OCI-LY3 (cell line): ENCODE data around the gene BCOR.

Experiments
- H2AFZ ChIP-seq: fragments of 200-600, 300-600 bp; shearing (Covaris generic); 2 replicates; pipeline ENCODE4 v1.6.0; 2014; ENCODE audit warnings: antibody characterized with exemption, low read depth, low read length
- H3K27ac ChIP-seq: fragments of 200-600, 300-600 bp; sonication (generic); 2 replicates; pipeline ENCODE4 v1.5.1; 2014; ENCODE audit warnings: mild to moderate bottlenecking, low read length, moderate library complexity, mixed read lengths
- H3K27me3 ChIP-seq: fragments of 200-600, 300-600 bp; sonication (generic); 2 replicates; pipeline ENCODE4 v1.6.1; 2014; ENCODE audit warnings: low read depth, low read length, mixed read lengths
- H3K36me3 ChIP-seq: fragments of 200-600, 300-600 bp; sonication (generic); replicated peaks from 2 replicates; pipeline ENCODE3; 2014; ENCODE audit warnings: low read depth, low read length, mixed read lengths
- H3K4me1 ChIP-seq: fragments of 300-600, 200-600 bp; sonication (generic); 2 replicates; pipeline ENCODE4 v1.6.1; 2014; ENCODE audit warnings: low read length, mixed read lengths
- H3K4me2 ChIP-seq: fragments of 200-600, 300-600 bp; sonication (generic); 2 replicates; pipeline ENCODE4 v1.6.1; 2014; ENCODE audit warnings: low read length, mixed read lengths
- H3K4me3 ChIP-seq: fragments of 300-600, 200-600 bp; sonication (generic); 2 replicates; pipeline ENCODE4 v1.5.1; 2014; ENCODE audit warnings: antibody characterized with exemption, mild to moderate bottlenecking, low read length, moderate library complexity
- H3K79me2 ChIP-seq: fragments of 300-600, 200-600 bp; shearing (Covaris generic); 2 replicates; pipeline ENCODE4 v1.6.1; 2014; ENCODE audit warnings: mild to moderate bottlenecking, low read length, mixed read lengths
- H3K9ac ChIP-seq: fragments of 300-600, 200-600 bp; shearing (Covaris generic); 2 replicates; pipeline ENCODE4 v1.6.0; 2014; ENCODE audit warnings: mild to moderate bottlenecking, low read length, moderate library complexity
- H3K9me3 ChIP-seq: fragments of 200-600, 300-600 bp; shearing (Covaris generic); 2 replicates; pipeline ENCODE4 v1.6.1; 2014; ENCODE audit warnings: low read length, mixed read lengths; ENCODE audit not compliant: insufficient read depth
- H4K20me1 ChIP-seq: fragments of 200-600, 300-600 bp; sonication (generic); 2 replicates; pipeline ENCODE4 v1.6.1; 2016; ENCODE audit warnings: low read length, mixed read lengths; ENCODE audit not compliant: insufficient read depth
- EZH2phosphoT487 ChIP-seq: fragments of 200-600 bp; shearing (Covaris generic); IDR thresholded peaks from 2 replicates; pipeline ENCODE4 v1.6.1; 2018; ENCODE audit warnings: antibody characterized with exemption, mixed run types, low read depth
- TF ChIP-seq, protein P1 (sequence below): fragments of 200-600, 300-600 bp; sonication (generic); IDR thresholded peaks from 2 replicates; pipeline ENCODE4 v1.5.1; 2014; ENCODE audit warnings: antibody characterized with exemption, low read length, low read depth

Gene BCOR

DNA sequence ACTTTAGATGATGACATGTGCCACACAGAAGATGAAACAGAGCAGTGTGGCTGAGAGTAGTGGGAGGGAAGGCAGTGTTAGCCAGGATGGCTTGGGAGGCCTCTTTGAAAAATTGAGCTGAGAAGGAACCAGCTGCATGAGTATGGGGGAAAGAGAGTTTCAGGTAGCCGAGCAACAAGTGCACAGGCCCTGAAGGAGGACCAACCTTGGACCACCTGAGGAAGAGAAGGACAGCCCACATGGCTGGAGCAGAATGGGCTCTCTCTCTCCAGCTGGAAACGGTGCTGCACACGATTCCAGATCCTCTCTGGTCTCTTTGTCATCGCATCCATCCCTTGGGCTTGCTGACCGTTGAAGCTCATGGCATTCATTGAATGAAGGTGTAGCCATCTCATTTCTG is 23.9 kb upstream of the BCOR start:
- Histone ChIP-seq H2AFZ (no peak overlapping the region), H4K20me1 (no peaks in the 10 kb centered on the region), H3K9ac (no peak overlapping the region), H3K4me1 (no peaks in the 10 kb centered on the region), H3K4me2 (no peak overlapping the region), H3K27ac (no peak overlapping the region), H3K4me3 (no peak overlapping the region), H3K36me3 (no peaks in the 10 kb centered on the region), H3K9me3 (no peaks in the 10 kb centered on the region), H3K27me3 (no peaks in the 10 kb centered on the region), H3K79me2 (no peaks in the 10 kb centered on the region)
- TF ChIP-seq EZH2phosphoT487 = no peak
- TF ChIP-seq, protein P1, sequence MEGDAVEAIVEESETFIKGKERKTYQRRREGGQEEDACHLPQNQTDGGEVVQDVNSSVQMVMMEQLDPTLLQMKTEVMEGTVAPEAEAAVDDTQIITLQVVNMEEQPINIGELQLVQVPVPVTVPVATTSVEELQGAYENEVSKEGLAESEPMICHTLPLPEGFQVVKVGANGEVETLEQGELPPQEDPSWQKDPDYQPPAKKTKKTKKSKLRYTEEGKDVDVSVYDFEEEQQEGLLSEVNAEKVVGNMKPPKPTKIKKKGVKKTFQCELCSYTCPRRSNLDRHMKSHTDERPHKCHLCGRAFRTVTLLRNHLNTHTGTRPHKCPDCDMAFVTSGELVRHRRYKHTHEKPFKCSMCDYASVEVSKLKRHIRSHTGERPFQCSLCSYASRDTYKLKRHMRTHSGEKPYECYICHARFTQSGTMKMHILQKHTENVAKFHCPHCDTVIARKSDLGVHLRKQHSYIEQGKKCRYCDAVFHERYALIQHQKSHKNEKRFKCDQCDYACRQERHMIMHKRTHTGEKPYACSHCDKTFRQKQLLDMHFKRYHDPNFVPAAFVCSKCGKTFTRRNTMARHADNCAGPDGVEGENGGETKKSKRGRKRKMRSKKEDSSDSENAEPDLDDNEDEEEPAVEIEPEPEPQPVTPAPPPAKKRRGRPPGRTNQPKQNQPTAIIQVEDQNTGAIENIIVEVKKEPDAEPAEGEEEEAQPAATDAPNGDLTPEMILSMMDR = no peak

DNA sequence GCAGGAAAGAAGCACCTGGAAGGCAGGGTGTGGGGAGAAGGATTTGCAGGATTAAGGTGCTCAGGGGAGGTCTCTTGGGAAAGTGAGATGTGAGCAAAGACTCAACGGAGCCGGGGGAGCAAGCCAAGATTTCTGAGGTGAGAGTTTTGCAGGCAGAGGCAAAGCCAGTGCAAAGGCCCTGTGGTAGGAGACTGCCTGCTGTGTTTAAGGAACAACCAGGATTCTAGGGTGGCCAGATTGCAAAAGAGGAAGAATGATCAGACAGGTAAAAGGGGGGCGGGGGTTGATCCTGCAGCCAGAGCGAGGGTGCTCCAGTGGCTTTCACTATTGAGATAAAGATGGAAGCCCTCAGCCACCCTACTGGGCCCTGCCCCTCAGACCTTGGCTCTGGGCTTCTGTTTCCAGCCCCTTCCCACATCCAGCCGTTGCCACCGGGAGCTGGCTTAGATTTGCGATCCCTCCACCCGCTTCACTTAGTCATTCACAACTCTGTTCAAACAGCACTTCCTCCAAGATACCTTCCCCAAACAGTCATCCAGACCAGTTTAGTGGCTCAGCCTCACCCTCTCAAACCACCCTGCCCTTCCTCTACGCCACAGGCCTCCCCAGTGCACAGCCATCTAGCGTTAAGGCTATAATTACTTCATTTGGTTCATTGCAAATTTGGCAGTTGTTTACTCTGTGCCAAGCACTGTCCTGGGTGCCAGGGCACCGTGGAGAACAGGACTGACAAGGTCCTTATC is 23.3 kb upstream of the BCOR start:
- no peak for TF ChIP-seq EZH2phosphoT487
- TF ChIP-seq, protein P1 = no peak
- no peaks in the 10 kb centered on the region for H3K79me2 ChIP-seq
- no peaks in the 10 kb centered on the region for H3K4me1 ChIP-seq
- H3K4me2 ChIP-seq = no peak overlapping the region
- no peaks in the 10 kb centered on the region for H3K36me3 ChIP-seq
- no peaks in the 10 kb centered on the region for H4K20me1 ChIP-seq
- H3K27me3 ChIP-seq = no peaks in the 10 kb centered on the region
- no peak overlapping the region for H3K4me3 ChIP-seq
- H3K27ac ChIP-seq = no peak overlapping the region
- H3K9me3 ChIP-seq = no peaks in the 10 kb centered on the region
- H2AFZ ChIP-seq = no peak overlapping the region
- no peak overlapping the region for H3K9ac ChIP-seq

DNA sequence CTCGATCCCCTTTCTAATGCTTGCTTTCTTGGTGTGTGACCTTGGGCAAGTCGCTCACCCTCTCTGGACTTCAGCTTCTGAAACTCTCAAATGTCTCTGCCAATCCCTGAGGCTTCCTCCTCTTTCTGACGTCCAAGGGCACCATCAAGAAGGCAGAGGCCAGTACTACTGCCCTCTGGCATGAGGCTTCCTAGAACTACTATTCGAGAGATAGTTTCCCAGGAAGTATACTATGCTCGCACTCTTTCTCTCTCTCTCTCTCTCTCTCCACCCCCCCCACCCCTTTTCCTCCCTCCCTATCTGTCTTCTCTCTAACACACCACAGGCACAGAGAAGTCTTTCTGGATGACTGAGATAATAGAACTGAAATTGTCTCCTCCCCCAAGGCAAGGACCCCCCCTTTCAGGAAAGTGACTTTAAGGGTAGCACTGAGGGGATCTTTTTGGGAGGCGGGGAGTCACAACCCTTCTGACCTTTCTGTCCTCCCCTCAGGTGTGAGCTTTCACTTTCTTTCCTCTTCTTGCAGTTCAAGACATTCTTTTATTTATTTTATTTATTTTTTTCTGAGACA is 20.0 kb upstream of the BCOR start:
- no peak overlapping the region for H3K27ac ChIP-seq
- H3K9me3 ChIP-seq = no peaks in the 10 kb centered on the region
- no peaks in the 10 kb centered on the region for H4K20me1 ChIP-seq
- no peaks in the 10 kb centered on the region for H3K36me3 ChIP-seq
- no peaks in the 10 kb centered on the region for H3K79me2 ChIP-seq
- no peaks in the 10 kb centered on the region for H3K4me1 ChIP-seq
- H3K4me3 ChIP-seq = no peak overlapping the region
- TF ChIP-seq EZH2phosphoT487 = no peak
- TF ChIP-seq, protein P1 = no peak
- H3K27me3 ChIP-seq = no peaks in the 10 kb centered on the region
- H2AFZ ChIP-seq = no peak overlapping the region
- H3K9ac ChIP-seq = no peak overlapping the region
- no peak overlapping the region for H3K4me2 ChIP-seq

DNA sequence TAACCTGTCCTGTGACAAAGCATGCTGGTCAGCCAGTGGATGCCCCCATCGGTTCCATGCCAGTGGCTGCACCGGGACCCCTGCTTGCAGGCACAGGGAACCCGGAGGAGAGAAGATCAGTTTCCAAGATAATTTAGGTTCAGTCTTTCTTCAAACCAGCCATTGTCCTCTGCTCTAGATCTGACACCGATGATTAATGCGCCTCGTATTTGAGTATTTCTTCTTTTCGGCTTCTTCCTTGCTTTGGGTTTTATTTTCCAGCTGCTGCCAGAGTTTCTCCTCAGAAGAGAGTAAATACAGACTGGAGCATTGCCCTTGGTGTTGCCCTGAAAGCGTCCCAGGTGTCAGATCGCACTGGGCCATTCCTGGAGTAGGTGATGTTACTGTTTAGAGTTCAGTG is 19.2 kb upstream of the BCOR start:
- Histone ChIP-seq H3K27ac (no peak overlapping the region), H3K4me1 (no peaks in the 10 kb centered on the region), H3K9ac (no peak overlapping the region), H2AFZ (no peak overlapping the region), H3K27me3 (no peaks in the 10 kb centered on the region), H3K4me2 (no peak overlapping the region), H3K79me2 (no peaks in the 10 kb centered on the region), H4K20me1 (no peaks in the 10 kb centered on the region), H3K4me3 (no peak overlapping the region), H3K9me3 (no peaks in the 10 kb centered on the region), H3K36me3 (no peaks in the 10 kb centered on the region)
- TF ChIP-seq, protein P1 = no peak
- no peak for TF ChIP-seq EZH2phosphoT487
